CD14-positive monocyte (primary cell): ENCODE results near the gene VPS8. TPM values are rescaled to one million over a fixed set of nuclear protein-coding genes. Genes with fewer than 3 reads are reported as not detected.
A peak's percentile ranks its signal among the peaks of the same experiment; 100 is the strongest.

Experiments used
- DNase-seq, 3 donors: peaks; one replicate each; pipeline ENCODE4 v3.0.0-alpha.2; 2011 to 2022
- H2AFZ ChIP-seq: 2 replicates; pipeline ENCODE4 v1.6.0; 2012; ENCODE audit warnings: mild to moderate bottlenecking, low read depth, low read length, inconsistent platforms; ENCODE audit not compliant: insufficient read depth, poor library complexity, severe bottlenecking
- H3K27ac ChIP-seq, 2 donors: 1 replicate in 1 of 2; 2 replicates in 1 of 2; pipeline ENCODE4 v1.5.1; 2012 to 2013; ENCODE audit warnings: low read length in 2 of 2, control low read depth in 1 of 2, inconsistent platforms in 1 of 2, low read depth in 1 of 2, mild to moderate bottlenecking in 1 of 2
- H3K27me3 ChIP-seq, 2 donors: one replicate each; pipeline versions ENCODE4 v1.6.0 to v1.6.1; 2011 to 2013; ENCODE audit warnings: low read length in 2 of 2; ENCODE audit not compliant: control insufficient read depth in 2 of 2, insufficient read depth in 2 of 2
- H3K36me3 ChIP-seq, 2 donors: replicated peaks in 1 of 2; 1 replicate in 1 of 2; 2 replicates in 1 of 2; pipeline versions ENCODE4 v1.5.1 to v1.6.1; 2012 to 2013; ENCODE audit warnings: low read length in 2 of 2, control low read depth in 1 of 2, inconsistent platforms in 1 of 2, mild to moderate bottlenecking in 1 of 2; ENCODE audit not compliant: insufficient read depth in 2 of 2, control insufficient read depth in 1 of 2
- H3K4me1 ChIP-seq, 2 donors: 1 replicate in 1 of 2; 2 replicates in 1 of 2; pipeline versions ENCODE4 v1.5.1 to v1.6.1; 2012 to 2013; ENCODE audit warnings: low read length in 2 of 2, control low read depth in 1 of 2, inconsistent platforms in 1 of 2, mild to moderate bottlenecking in 1 of 2, moderate library complexity in 1 of 2; ENCODE audit not compliant: insufficient read depth in 2 of 2, control insufficient read depth in 1 of 2
- H3K4me2 ChIP-seq: replicated peaks from 2 replicates; pipeline ENCODE3; 2012; ENCODE audit warnings: low read length, moderate library complexity, mild to moderate bottlenecking; ENCODE audit not compliant: poor library complexity, severe bottlenecking; ENCODE audit errors: extremely low read depth
- H3K4me3 ChIP-seq, 3 experiments: fragments of 200-600 bp in 1 of 3; sonication (generic) in 1 of 3; replicated peaks in 1 of 3; 1 replicate in 2 of 3; 2 replicates in 1 of 3; pipeline ENCODE4 v1.5.1; 2011 to 2013; ENCODE audit warnings: low read length in 3 of 3, mild to moderate bottlenecking in 3 of 3, control low read depth in 2 of 3, low read depth in 2 of 3, inconsistent platforms in 1 of 3, moderate library complexity in 1 of 3
- H3K79me2 ChIP-seq: 2 replicates; pipeline ENCODE4 v1.6.0; 2012; ENCODE audit warnings: mild to moderate bottlenecking, control low read depth, inconsistent platforms, low read length, moderate library complexity; ENCODE audit not compliant: insufficient read depth
- H3K9ac ChIP-seq: 2 replicates; pipeline ENCODE4 v1.6.0; 2017; ENCODE audit warnings: low read length, mild to moderate bottlenecking; ENCODE audit not compliant: insufficient read depth, poor library complexity, severe bottlenecking
- H3K9me3 ChIP-seq, 2 donors: replicated peaks in 1 of 2; 1 replicate in 1 of 2; 2 replicates in 1 of 2; pipeline versions ENCODE4 v1.5.1 to v1.6.1; 2012 to 2013; ENCODE audit warnings: low read length in 2 of 2, control low read depth in 1 of 2; ENCODE audit not compliant: control insufficient read depth in 1 of 2, insufficient read depth in 1 of 2
- H4K20me1 ChIP-seq: 2 replicates; pipeline ENCODE4 v1.6.0; 2012; ENCODE audit warnings: mild to moderate bottlenecking, low read length, control low read depth, moderate library complexity; ENCODE audit not compliant: insufficient read depth
- H3K27ac Mint-ChIP-seq, 7 donors: one replicate each; pipeline ENCODE4 v1.8.0; 2020; ENCODE audit warnings: mild to moderate bottlenecking in 7 of 7, mixed read lengths in 7 of 7, moderate library complexity in 6 of 7, inconsistent platforms in 2 of 7
- H3K27me3 Mint-ChIP-seq, 3 donors: one replicate each; pipeline ENCODE4 v1.8.0; 2021 to 2022; ENCODE audit warnings: low read depth in 3 of 3, mild to moderate bottlenecking in 3 of 3, mixed read lengths in 3 of 3, moderate library complexity in 3 of 3, inconsistent platforms in 1 of 3
- H3K36me3 Mint-ChIP-seq, 2 donors: one replicate each; pipeline ENCODE4 v1.8.0; 2020; ENCODE audit warnings: mixed read lengths in 2 of 2, inconsistent platforms in 1 of 2, mild to moderate bottlenecking in 1 of 2
- H3K4me1 Mint-ChIP-seq: one replicate; pipeline ENCODE4 v1.8.0; 2020; ENCODE audit warnings: mild to moderate bottlenecking, mixed read lengths
- H3K4me3 Mint-ChIP-seq, 2 donors: one replicate each; pipeline ENCODE4 v1.8.0; 2020; ENCODE audit warnings: mild to moderate bottlenecking in 2 of 2, mixed read lengths in 2 of 2, moderate library complexity in 1 of 2
- H3K9me3 Mint-ChIP-seq, 7 donors: one replicate each; pipeline ENCODE4 v1.8.0; 2020 to 2022; ENCODE audit warnings: mixed read lengths in 7 of 7, mild to moderate bottlenecking in 6 of 7, moderate library complexity in 6 of 7, inconsistent platforms in 2 of 7
- WGBS: methylation state at CpG from one replicate; pipeline ENCODE4 v1.1.5; 2013; ENCODE audit warnings: missing lambda C conversion rate; ENCODE audit not compliant: insufficient coverage; 5-methylcytosine and 5-hydroxymethylcytosine counted together
- intact Hi-C, 2 donors: fragments of 100-400 bp; cut with micrococcal nuclease; formaldehyde crosslinking; loops; one replicate each; pipeline versions ENCODE4 v1.15.0 to v1.15.1; 2023
- polyA plus RNA-seq, 3 donors: library from polyadenylated mRNA; depleted of rRNA in 1 of 3; unstranded in 2 of 3; stranded (reverse) in 1 of 3; fragments of 300-500 nt in 2 of 3; fragments of >200 nt in 1 of 3; fragmentation: Illumina TruSeq in 2 of 3; gene quantifications; 1 replicate in 2 of 3; 2 replicates in 1 of 3; pipeline ENCODE4 v1.2.3, GENCODE V29; 2012 to 2021
- TF ChIP-seq, protein P1 (sequence below): fragments of 200-600 bp; IDR thresholded peaks from one replicate; pipeline ENCODE4 v1.8.0; 2022; ENCODE audit warnings: antibody characterized with exemption, mild to moderate bottlenecking

The VPS8 gene
- polyA plus RNA-seq, 3 donors, result 22.0 to 42.3 (median 29.2) TPM

DNA sequence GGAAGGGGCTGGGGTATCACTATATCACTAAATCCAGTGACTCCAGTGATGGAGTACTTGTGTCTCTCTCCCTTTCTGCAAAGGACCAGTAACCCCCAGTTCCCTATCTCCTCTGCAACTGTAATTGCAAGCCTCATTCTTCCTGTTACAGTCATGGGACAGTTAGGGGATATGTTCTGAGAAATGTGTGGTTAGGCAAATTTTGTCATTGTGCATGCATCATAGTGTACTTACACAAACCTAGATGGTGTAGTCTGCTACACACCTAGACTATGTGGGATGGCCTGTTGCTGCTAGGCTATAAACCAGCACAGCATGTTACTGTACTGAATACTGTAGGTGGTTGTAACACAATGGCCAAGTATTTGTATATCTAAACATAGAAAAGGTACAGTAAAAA lies 2.2 kb downstream of the VPS8 start:
- Histone ChIP-seq H3K4me2 (peak overlapping the region; percentile 5), H2AFZ (no peak overlapping the region), H4K20me1 (peaks cover 58% of the 10 kb centered on the region), H3K9me3 (no peaks in the 10 kb centered on the region), H3K9ac (no peak overlapping the region), H3K27ac (peak overlapping the region in 1 of 2 donors; percentile 55), H3K4me3 (no peak overlapping the region), H3K27me3 (no peaks in the 10 kb centered on the region), H3K36me3 (peaks cover 0 to 15% of the 10 kb centered on the region in 2 donors), H3K79me2 (peaks cover 56% of the 10 kb centered on the region), H3K4me1 (peaks cover 33 to 50% of the 10 kb centered on the region in 2 donors)
- H3K36me3 Mint-ChIP-seq, result peaks cover 17 to 19% of the 10 kb centered on the region in 2 donors
- H3K4me3 Mint-ChIP-seq, result peak overlapping the region; percentile 20 to 42
- TF ChIP-seq, protein P1, sequence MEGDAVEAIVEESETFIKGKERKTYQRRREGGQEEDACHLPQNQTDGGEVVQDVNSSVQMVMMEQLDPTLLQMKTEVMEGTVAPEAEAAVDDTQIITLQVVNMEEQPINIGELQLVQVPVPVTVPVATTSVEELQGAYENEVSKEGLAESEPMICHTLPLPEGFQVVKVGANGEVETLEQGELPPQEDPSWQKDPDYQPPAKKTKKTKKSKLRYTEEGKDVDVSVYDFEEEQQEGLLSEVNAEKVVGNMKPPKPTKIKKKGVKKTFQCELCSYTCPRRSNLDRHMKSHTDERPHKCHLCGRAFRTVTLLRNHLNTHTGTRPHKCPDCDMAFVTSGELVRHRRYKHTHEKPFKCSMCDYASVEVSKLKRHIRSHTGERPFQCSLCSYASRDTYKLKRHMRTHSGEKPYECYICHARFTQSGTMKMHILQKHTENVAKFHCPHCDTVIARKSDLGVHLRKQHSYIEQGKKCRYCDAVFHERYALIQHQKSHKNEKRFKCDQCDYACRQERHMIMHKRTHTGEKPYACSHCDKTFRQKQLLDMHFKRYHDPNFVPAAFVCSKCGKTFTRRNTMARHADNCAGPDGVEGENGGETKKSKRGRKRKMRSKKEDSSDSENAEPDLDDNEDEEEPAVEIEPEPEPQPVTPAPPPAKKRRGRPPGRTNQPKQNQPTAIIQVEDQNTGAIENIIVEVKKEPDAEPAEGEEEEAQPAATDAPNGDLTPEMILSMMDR, result no peak
- H3K27me3 Mint-ChIP-seq, result no peaks in the 10 kb centered on the region
- DNase-seq, result peak; percentile 38 to 68 (median 59)
- peaks cover 43% of the 10 kb centered on the region for H3K4me1 Mint-ChIP-seq
- intact Hi-C loops, result loop anchor here in 1 of 2 donors (10.0 kb wide), 1 partner anchor 471 kb away; no protein-coding TSS in a partner anchor
- H3K9me3 Mint-ChIP-seq, result no peaks in the 10 kb centered on the region
- H3K27ac Mint-ChIP-seq, result peak overlapping the region; percentile 58 to 89 (median 83)

DNA sequence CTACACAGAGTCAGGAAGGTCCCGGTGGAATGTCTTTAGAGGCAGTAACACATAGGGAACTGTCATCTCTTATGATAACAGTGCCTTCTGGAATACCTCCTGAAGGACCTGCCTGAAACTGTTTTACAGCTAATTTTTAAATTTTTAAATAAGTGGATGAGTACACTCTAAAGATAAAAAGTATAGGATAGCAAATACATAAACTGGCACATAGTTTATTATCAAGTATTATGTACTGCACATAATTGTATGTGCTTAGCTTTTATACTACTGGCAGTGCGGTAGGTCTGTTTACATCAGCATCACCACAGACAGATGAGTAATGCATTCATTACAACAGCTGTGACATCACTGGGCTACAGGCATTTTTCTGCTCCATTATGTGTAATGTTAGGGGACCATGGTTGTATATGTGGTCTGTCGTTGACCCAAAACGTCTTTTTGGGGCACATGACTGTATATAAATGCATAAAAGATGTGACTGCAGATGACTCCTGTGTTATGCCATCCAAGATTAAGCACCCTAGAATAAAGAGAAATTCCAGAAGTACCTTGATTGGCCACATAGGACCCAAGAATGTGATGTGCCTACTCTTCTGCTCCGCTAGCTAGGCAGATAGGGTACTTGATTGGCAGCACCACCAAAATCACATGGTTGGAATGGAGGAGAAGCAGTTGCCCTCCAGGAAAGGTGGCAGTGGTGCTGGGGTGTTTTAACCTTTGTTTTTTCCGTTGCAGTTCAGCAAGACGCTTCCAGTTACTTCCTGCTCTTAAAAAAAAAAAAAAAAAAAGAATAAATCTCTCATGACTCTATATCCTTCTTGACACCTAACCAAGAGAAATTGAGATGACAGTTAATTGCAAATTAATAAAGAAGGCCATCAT lies 3.3 kb downstream of the VPS8 start:
- H3K9me3 ChIP-seq, result no peaks in the 10 kb centered on the region
- no peaks in the 10 kb centered on the region for H3K27me3 ChIP-seq
- DNase-seq, result peak; percentile 43 to 66 (median 61)
- H3K27me3 Mint-ChIP-seq, result no peaks in the 10 kb centered on the region
- peaks cover 44% of the 10 kb centered on the region for H3K4me1 Mint-ChIP-seq
- no peak overlapping the region for H3K27ac ChIP-seq
- peaks cover 19% of the 10 kb centered on the region in 2 donors for H3K36me3 Mint-ChIP-seq
- no peak overlapping the region for H3K9ac ChIP-seq
- H3K4me2 ChIP-seq, result no peak overlapping the region
- intact Hi-C loops, result loop anchor here in 1 of 2 donors (10.0 kb wide), 1 partner anchor 470 kb away; no protein-coding TSS in a partner anchor
- peaks cover 33 to 50% of the 10 kb centered on the region in 2 donors for H3K4me1 ChIP-seq
- TF ChIP-seq, protein P1, result no peak
- peak overlapping the region in 4 of 7 donors; percentile 15 to 72 (median 62) for H3K27ac Mint-ChIP-seq
- peaks cover 66% of the 10 kb centered on the region for H4K20me1 ChIP-seq
- peaks cover 56% of the 10 kb centered on the region for H3K79me2 ChIP-seq
- H3K4me3 Mint-ChIP-seq, result no peak overlapping the region
- peaks cover 0 to 2% (median 0%) of the 10 kb centered on the region in 7 donors for H3K9me3 Mint-ChIP-seq
- 83% methylated on average over 1 of the region's 7 CpGs for WGBS
- no peak overlapping the region for H3K4me3 ChIP-seq
- H2AFZ ChIP-seq, result no peak overlapping the region
- peaks cover 0 to 15% of the 10 kb centered on the region in 2 donors for H3K36me3 ChIP-seq
